Right renal pelvis (tissue), 4 donors: ENCODE data around the gene STXBP5L. TPM values are rescaled to one million over a fixed set of nuclear protein-coding genes. Genes with fewer than 3 reads are reported as not detected.
"Not testable (repeated sequence)": the region's sequence is repeated elsewhere in the genome, so short reads cannot be mapped to it uniquely, and the experiment has no call there.

Source experiments
- DNase-seq, 4 donors: peaks; one replicate each; pipeline ENCODE4 v3.0.0-alpha.2; 2013; ENCODE audit warnings: low read depth in 4 of 4, low spot score in 3 of 4, missing footprints in 1 of 4
- polyA plus RNA-seq, 4 donors: library from polyadenylated mRNA; unstranded; fragments of 120-200 nt; gene quantifications; one replicate each; pipeline ENCODE4 v1.2.1, GENCODE V29; 2013; ENCODE audit not compliant: insufficient read length in 4 of 4

STXBP5L gene
- polyA plus RNA-seq, 4 donors, result 0.16 to 0.56 (median 0.21) TPM

GRCh38 chr3:121414924-121415323, 506.9 kb downstream of the STXBP5L start:
- DNase-seq, result no peak

- DNase-seq, result no peak
Observed at GRCh38 chr3:121418182-121418581, 510.2 kb downstream of the STXBP5L start.

DNA sequence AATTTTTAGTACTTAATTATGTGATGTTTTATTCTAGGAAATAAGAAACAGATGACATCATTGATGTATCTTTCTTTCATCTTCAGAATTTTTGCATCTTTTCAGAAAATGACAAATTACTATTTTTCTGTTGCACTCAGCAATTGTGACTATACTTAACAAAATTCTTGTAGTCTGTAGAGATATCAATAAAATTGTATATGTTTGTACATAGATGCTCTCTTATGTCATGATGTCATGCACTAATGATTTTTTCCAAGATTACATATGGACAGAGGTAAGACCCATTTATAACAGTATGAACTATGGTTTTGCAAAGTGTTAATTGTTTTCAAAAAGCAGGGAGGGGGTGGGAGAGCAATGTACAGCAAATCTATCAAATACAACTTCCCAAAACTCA, 516.5 kb downstream of the STXBP5L start:
- DNase-seq, result no peak

DNA sequence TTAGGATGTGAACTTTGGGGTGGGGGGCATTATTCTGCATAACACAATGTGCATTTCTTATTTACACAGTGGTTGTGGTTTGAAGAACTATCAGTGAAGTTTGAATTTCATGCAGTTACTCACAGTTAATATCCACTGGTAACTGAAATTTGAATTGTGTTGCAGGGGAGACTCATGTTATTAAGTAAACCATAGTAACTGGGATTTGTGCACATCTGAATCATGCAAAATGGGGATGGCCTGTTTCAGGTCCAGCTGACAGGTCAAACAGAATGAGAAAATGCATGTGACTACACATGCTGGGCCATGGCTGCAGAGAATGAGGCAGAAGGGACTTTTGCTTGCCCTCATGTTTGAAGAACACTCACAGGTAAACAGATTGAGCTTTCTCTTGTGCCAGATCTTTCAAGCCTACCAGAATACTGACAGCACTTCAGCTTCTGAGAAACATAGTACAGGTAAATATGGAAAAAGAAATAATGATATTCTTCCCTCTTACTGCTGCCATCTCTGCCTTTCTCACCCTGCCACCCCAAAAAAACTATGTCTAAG, 522.7 kb downstream of the STXBP5L start:
- no peak for DNase-seq

GRCh38 chr3:121431726-121432517, 523.9 kb downstream of the STXBP5L start:
- DNase-seq, result peak; percentile 34 to 76 (median 62)

DNA sequence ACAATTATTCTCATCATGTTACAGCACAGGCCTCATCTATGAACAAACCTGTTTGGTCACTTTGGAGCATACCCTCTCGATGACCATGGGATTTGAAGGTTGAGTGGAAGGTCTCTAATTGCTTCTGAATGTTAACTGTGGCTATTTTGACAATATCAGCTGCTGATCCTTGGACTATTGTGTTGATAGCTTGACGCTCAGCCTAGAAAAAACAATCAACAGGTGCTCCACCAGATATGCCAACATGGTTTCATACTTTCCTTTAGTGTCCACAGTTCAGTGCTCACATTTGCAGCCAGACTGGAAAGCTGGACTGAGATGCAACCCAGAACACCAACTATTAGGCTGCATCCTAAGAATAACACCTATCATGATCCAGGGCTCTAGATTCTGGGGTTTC, 528.1 kb downstream of the STXBP5L start:
- no peak for DNase-seq

GRCh38 chr3:121436641-121437040, 528.6 kb downstream of the STXBP5L start:
- DNase-seq, result no peak

GRCh38 chr3:121443456-121443855, 535.5 kb downstream of the STXBP5L start:
- no peak for DNase-seq

DNA sequence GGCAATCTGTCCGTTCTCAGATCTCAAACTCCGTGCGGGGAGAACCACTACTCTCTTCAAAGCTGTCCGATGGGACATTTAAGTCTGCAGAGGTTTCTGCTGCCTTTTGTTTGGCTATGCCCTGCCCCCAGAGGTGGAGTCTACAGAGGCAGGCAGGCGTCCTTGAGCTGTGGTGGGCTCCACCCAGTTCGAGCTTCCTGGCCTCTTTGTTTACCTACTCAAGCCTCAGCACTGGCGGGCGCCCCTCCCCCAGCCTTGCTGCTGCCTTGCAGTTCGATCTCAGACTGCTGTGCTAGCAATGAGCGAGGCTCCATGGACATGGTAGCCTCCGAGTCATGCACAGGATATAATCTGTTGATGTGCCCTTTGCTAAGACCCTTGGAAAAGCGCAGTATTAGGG, 543.7 kb downstream of the STXBP5L start:
- not testable (repeated sequence) for DNase-seq

DNA sequence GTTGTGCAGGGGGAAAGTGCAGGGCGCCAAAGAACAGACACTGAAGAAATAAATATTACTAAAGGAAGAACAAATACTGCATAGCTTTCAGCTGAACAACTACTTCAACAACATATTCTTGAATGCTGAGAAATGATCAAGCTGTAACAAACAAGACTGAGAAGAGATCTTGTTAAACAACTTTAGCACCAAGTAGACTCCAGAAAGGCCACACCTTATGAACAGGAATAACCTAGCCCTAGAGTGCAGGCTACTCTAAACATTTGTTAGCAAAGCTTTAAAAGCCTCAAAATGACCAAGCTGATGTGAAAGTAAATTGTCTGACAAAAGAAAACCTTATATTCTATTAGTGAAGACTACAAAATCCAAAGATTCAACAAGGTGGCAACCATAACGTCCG, 554.6 kb downstream of the STXBP5L start:
- no peak for DNase-seq

GRCh38 chr3:121463745-121464144, 555.7 kb downstream of the STXBP5L start:
- no peak for DNase-seq

- DNase-seq, result no peak
Observed at GRCh38 chr3:121467085-121467484, 559.1 kb downstream of the STXBP5L start.

DNA sequence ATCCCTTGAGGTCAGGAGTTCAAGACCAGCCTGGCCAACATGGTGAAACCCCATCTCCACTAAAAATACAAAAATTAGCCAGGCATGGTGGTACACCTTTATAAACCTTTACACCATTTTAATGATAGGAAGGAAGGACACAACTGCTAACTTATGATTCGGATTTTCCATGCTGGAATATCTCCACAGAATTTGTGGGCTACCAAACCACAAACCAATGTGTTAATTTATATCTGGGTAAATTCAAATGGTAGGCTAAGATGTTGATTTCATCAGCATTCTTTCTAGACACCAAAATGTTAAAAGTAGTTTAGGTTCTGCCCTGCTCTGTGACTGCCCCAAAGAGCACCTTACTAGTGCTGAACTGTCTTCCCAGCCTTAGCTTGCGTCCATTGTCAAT, 565.0 kb downstream of the STXBP5L start:
- no peak for DNase-seq

Other genes with a start within 250 kb of the STXBP5L start
- gene HGD, start 226.0 kb upstream of the STXBP5L start, polyA plus RNA-seq, result 10 to 100 TPM; 71.6 to 92.9 (median 75.8) TPM
- 10 to 100 TPM; 27.7 to 36.8 (median 32.5) TPM for gene RABL3, start 165.7 kb upstream of the STXBP5L start, polyA plus RNA-seq
- 10 to 100 TPM; 12.7 to 17.0 (median 15.5) TPM for gene GTF2E1, start 165.5 kb upstream of the STXBP5L start, polyA plus RNA-seq